ENCODE data around the gene GCSAM.

GCSAM gene

DNA sequence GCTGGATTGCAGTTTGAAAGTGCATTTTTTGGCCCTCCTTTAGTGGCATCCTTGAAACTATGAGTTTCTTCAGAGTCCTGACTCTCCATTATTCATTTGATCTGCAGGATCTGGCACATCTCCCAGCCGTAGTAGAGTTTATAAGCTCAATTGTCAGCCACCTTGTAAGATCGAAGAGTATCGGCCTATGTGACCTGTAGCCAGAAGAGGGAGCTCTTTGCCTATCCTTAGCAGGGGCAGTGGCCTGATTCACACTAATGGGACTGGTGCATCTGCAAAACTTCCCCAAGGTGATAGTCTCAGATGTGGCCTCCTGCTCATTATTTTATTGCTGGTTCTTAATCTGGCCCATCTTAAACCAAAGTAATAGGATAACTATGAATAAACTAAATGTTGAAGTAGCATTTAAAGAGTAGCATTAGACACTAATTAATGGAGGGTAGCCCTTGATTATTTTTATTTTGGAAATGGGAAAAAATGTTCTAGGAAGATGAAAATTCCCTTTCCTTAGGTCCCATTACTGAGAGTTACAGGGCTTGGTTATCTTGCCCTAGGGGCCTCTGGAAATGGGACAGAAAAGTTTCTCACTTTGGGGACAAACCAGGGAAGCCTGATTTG lies 21.2 kb downstream of the GCSAM start:
- Histone ChIP-seq H3K9me3 (ENCODE audit: severe bottlenecking) (no peaks in the 10 kb centered on the region), H3K36me3 (no peaks in the 10 kb centered on the region), H3K27me3 (ENCODE audit: insufficient read depth, low read depth, severe bottlenecking) (no peaks in the 10 kb centered on the region), H3K27ac (no peak overlapping the region), H3K4me3 (ENCODE audit: low read depth, low read length) (no peak overlapping the region)
- DNase-seq, result peak; percentile 63
- peak; percentile 90 for TF ChIP-seq CTCF (IDR thresholded peaks at IDR 0.05; ENCODE audit: low read depth, low read length)

DNA sequence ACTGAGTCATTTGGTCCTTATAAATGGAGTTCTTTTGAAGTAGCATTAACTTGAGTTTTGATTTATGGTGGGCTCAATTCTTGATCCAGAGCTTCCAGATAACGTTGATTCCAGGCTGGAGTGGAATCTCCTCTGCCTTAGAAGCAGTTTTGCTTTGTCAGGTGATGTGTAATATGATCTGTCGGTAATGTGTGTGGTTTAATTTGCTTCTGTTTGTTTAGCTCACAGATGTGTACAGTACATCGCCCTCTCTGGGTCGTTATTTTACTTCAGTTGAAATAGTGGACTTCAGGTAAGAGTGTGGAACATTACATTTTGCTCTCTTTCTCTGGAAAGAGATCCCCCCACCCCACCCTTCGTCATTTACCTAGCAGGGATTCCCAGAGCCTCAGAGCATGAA lies 23.7 kb downstream of the GCSAM start:
- H3K36me3 ChIP-seq, result no peaks in the 10 kb centered on the region
- H3K9me3 ChIP-seq (ENCODE audit: severe bottlenecking), result no peaks in the 10 kb centered on the region
- no peak overlapping the region for H3K4me3 ChIP-seq (ENCODE audit: low read depth, low read length)
- TF ChIP-seq CTCF (IDR thresholded peaks at IDR 0.05; ENCODE audit: low read depth, low read length), result no peak
- no peaks in the 10 kb centered on the region for H3K27me3 ChIP-seq (ENCODE audit: insufficient read depth, low read depth, severe bottlenecking)
- no peak overlapping the region for H3K27ac ChIP-seq
- DNase-seq, result no peak

DNA sequence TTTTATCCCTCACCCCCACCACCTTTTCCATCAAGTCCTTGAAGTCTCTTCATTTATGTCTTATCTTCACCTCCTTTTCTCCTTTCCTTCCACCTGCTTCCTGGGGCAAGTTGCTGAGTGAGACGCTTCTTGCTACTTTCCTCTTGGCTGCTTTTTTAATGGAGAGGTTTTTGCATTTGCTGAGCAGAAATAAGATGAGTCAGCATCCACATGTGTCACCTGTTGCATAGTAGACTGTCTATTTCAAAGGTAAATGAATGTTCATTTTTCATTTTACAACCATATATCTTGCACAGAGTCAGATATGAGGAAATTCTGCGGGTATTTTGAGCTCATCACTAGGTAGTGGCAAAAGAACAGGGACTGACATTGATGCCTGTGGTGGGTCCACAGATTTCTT lies 28.3 kb downstream of the GCSAM start:
- no peaks in the 10 kb centered on the region for H3K9me3 ChIP-seq (ENCODE audit: severe bottlenecking)
- H3K36me3 ChIP-seq, result no peaks in the 10 kb centered on the region
- DNase-seq, result no peak
- H3K27ac ChIP-seq, result no peak overlapping the region
- H3K4me3 ChIP-seq (ENCODE audit: low read depth, low read length), result no peak overlapping the region
- no peaks in the 10 kb centered on the region for H3K27me3 ChIP-seq (ENCODE audit: insufficient read depth, low read depth, severe bottlenecking)
- TF ChIP-seq CTCF (IDR thresholded peaks at IDR 0.05; ENCODE audit: low read depth, low read length), result no peak

- Histone ChIP-seq H3K36me3 (no peaks in the 10 kb centered on the region), H3K4me3 (ENCODE audit: low read depth, low read length) (no peak overlapping the region), H3K27ac (no peak overlapping the region), H3K27me3 (ENCODE audit: insufficient read depth, low read depth, severe bottlenecking) (no peaks in the 10 kb centered on the region), H3K9me3 (ENCODE audit: severe bottlenecking) (no peaks in the 10 kb centered on the region)
- no peak for DNase-seq
- no peak for TF ChIP-seq CTCF (IDR thresholded peaks at IDR 0.05; ENCODE audit: low read depth, low read length)
Observed at GRCh38 chr3:112101916-112102315, 31.1 kb downstream of the GCSAM start.

- no peaks in the 10 kb centered on the region for H3K9me3 ChIP-seq (ENCODE audit: severe bottlenecking)
- no peak overlapping the region for H3K4me3 ChIP-seq (ENCODE audit: low read depth, low read length)
- H3K27ac ChIP-seq, result no peak overlapping the region
- no peaks in the 10 kb centered on the region for H3K36me3 ChIP-seq
- TF ChIP-seq CTCF (IDR thresholded peaks at IDR 0.05; ENCODE audit: low read depth, low read length), result no peak
- no peaks in the 10 kb centered on the region for H3K27me3 ChIP-seq (ENCODE audit: insufficient read depth, low read depth, severe bottlenecking)
- no peak for DNase-seq
Observed at GRCh38 chr3:112097378-112097777, 35.7 kb downstream of the GCSAM start.

DNA sequence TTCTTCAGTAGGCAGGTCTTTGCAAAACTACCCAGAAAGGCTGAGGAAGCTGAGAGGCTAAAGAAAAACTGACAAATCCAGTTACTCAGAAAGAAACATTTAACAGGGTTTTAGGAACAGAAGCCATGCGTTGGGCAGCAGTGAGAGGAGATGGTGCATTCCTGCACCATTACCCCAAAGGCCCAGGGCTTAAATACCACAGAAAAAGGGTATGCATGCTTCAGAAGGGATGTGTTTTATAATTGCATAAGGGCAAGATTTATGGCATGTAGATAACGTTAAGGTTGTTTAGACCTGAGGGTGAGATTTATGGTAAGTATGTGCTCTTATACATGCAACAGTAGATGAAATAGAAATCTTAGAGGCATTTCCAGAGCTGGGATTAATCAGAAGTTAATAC lies 36.9 kb downstream of the GCSAM start:
- DNase-seq, result no peak
- Histone ChIP-seq H3K27ac (no peak overlapping the region), H3K27me3 (ENCODE audit: insufficient read depth, low read depth, severe bottlenecking) (no peaks in the 10 kb centered on the region), H3K36me3 (no peaks in the 10 kb centered on the region), H3K9me3 (ENCODE audit: severe bottlenecking) (no peaks in the 10 kb centered on the region), H3K4me3 (ENCODE audit: low read depth, low read length) (no peak overlapping the region)
- no peak for TF ChIP-seq CTCF (IDR thresholded peaks at IDR 0.05; ENCODE audit: low read depth, low read length)
